Natural killer cell (primary cell): Measurements from ENCODE around the gene DOK6. TPM values are rescaled to one million over a fixed set of nuclear protein-coding genes. Genes with fewer than 3 reads are reported as not detected.

Experiments used
- ATAC-seq, 3 donors: fragments of 150-1000 bp in 2 of 3; fragments of 200-7000 bp in 1 of 3; cut with Tn5 transposase; 1 replicate in 1 of 3; 2 replicates in 2 of 3; pipeline ENCODE4 v1.10.0; 2021; ENCODE audit warnings: mild to moderate bottlenecking in 2 of 3, moderate library complexity in 2 of 3
- DNase-seq, 2 donors: peaks; one replicate each; pipeline versions ENCODE4 v3.0.0 to v3.0.0-alpha.2; 2013 to 2021; ENCODE audit warnings: mixed read lengths in 1 of 2
- H3K27ac ChIP-seq: one replicate; pipeline ENCODE4 v1.5.1; 2013; ENCODE audit warnings: mild to moderate bottlenecking, low read length
- H3K27me3 ChIP-seq: one replicate; pipeline ENCODE4 v1.6.1; 2013; ENCODE audit warnings: low read length; ENCODE audit not compliant: control insufficient read depth, insufficient read depth
- H3K36me3 ChIP-seq: one replicate; pipeline ENCODE4 v1.6.1; 2013; ENCODE audit warnings: low read length; ENCODE audit not compliant: control insufficient read depth, insufficient read depth
- H3K4me1 ChIP-seq: one replicate; pipeline ENCODE4 v1.6.1; 2013; ENCODE audit warnings: low read length; ENCODE audit not compliant: control insufficient read depth, insufficient read depth
- H3K4me3 ChIP-seq: one replicate; pipeline ENCODE4 v1.5.1; 2013; ENCODE audit warnings: low read length
- H3K9me3 ChIP-seq: one replicate; pipeline ENCODE4 v1.6.1; 2013; ENCODE audit warnings: low read length; ENCODE audit not compliant: control insufficient read depth, insufficient read depth
- H3K27ac Mint-ChIP-seq, 2 donors: one replicate each; pipeline ENCODE4 v1.8.0; 2022; ENCODE audit warnings: mild to moderate bottlenecking in 2 of 2, mixed read lengths in 2 of 2, moderate library complexity in 1 of 2
- H3K27me3 Mint-ChIP-seq, 2 donors: one replicate each; pipeline ENCODE4 v1.8.0; 2022; ENCODE audit warnings: low read depth in 2 of 2, mixed read lengths in 2 of 2
- H3K36me3 Mint-ChIP-seq: one replicate; pipeline ENCODE4 v1.8.0; 2022; ENCODE audit warnings: mixed read lengths
- H3K4me1 Mint-ChIP-seq, 2 donors: one replicate each; pipeline ENCODE4 v1.8.0; 2022; ENCODE audit warnings: mixed read lengths in 2 of 2
- H3K4me3 Mint-ChIP-seq: one replicate; pipeline ENCODE4 v1.8.0; 2022; ENCODE audit warnings: mild to moderate bottlenecking, moderate library complexity, mixed read lengths
- H3K9me3 Mint-ChIP-seq, 2 donors: one replicate each; pipeline ENCODE4 v1.8.0; 2022; ENCODE audit warnings: mixed read lengths in 2 of 2
- CTCF ChIP-seq: fragments of 200-600 bp; IDR thresholded peaks from one replicate; pipeline ENCODE4 v1.8.0; 2022; ENCODE audit warnings: antibody characterized with exemption
- WGBS: methylation state at CpG from one replicate; pipeline ENCODE4 v1.1.7; 2013; ENCODE audit warnings: missing lambda C conversion rate; ENCODE audit not compliant: insufficient coverage; 5-methylcytosine and 5-hydroxymethylcytosine counted together
- intact Hi-C: fragments of 100-400 bp; cut with micrococcal nuclease; formaldehyde crosslinking; loops from one replicate; pipeline ENCODE4 v1.14.2; 2022
- total RNA-seq, 4 donors: library from RNA; stranded (reverse); fragments of 120-200 nt in 1 of 4; gene quantifications; one replicate each; pipeline versions ENCODE4 v1.2.3 to v1.2.4, GENCODE V29; 2013 to 2022

Gene DOK6
- total RNA-seq, 3 donors from 2014 or later (not counting 1 experiment from before 2014, with no cell fraction given), result 0.02 TPM; not detected in 2

DNA sequence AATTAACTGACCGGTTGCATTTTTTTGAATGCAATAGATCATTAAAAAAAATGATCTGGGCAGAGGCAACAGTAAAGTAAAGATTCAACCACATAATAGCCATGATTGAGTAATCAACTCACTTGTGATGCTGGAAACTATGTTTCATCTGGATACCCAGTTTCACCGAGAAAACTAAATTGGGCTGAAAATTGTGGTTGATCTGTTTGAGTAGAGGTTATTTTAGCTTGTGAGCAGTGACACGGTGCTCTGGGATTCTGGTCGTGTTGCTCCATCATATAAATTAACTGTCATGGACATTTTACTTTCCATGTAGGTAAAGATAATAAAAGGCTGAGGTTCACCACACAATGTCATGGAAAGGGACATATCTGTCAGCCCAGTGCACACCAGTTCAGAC, 488.3 kb downstream of the DOK6 start:
- H3K27ac Mint-ChIP-seq, result peak overlapping the region; percentile 75 to 93
- peaks cover 77 to 85% of the 10 kb centered on the region in 2 donors for H3K4me1 Mint-ChIP-seq
- H3K27me3 ChIP-seq, result no peaks in the 10 kb centered on the region
- H3K4me1 ChIP-seq, result peaks cover 39% of the 10 kb centered on the region
- intact Hi-C loops, result no loop called here
- no peak for DNase-seq
- no peak overlapping the region for H3K4me3 ChIP-seq
- WGBS, result 60% methylated on average over 2 of the region's 4 CpGs
- ATAC-seq, result peak in 1 of 3 donors; percentile 52
- H3K27ac ChIP-seq, result peak overlapping the region; percentile 31
- peaks cover 16% of the 10 kb centered on the region for H3K36me3 ChIP-seq
- peaks cover 0 to 2% of the 10 kb centered on the region in 2 donors for H3K9me3 Mint-ChIP-seq
- no peaks in the 10 kb centered on the region for H3K27me3 Mint-ChIP-seq
- no peaks in the 10 kb centered on the region for H3K9me3 ChIP-seq
- peak overlapping the region; percentile 18 for H3K4me3 Mint-ChIP-seq
- TF ChIP-seq CTCF, result no peak
- peaks cover 20% of the 10 kb centered on the region for H3K36me3 Mint-ChIP-seq

GRCh38 chr18:69890558-69890957, 489.9 kb downstream of the DOK6 start:
- ATAC-seq (no peak), DNase-seq (no peak)
- WGBS, result 44% methylated on average over 1 of the region's 1 CpG
- Histone ChIP-seq H3K27ac (peak overlapping the region; percentile 34), H3K4me1 (peaks cover 43% of the 10 kb centered on the region), H3K27me3 (no peaks in the 10 kb centered on the region), H3K4me3 (no peak overlapping the region), H3K36me3 (peaks cover 17% of the 10 kb centered on the region), H3K9me3 (no peaks in the 10 kb centered on the region)
- Mint-ChIP-seq H3K4me3 (peak overlapping the region; percentile 41), H3K27me3 (no peaks in the 10 kb centered on the region), H3K36me3 (peaks cover 21% of the 10 kb centered on the region), H3K27ac (peak overlapping the region; percentile 75 to 93), H3K9me3 (peaks cover 0 to 2% of the 10 kb centered on the region in 2 donors), H3K4me1 (peaks cover 65 to 73% of the 10 kb centered on the region in 2 donors)
- no peak for TF ChIP-seq CTCF
- intact Hi-C loops, result no loop called here

DNA sequence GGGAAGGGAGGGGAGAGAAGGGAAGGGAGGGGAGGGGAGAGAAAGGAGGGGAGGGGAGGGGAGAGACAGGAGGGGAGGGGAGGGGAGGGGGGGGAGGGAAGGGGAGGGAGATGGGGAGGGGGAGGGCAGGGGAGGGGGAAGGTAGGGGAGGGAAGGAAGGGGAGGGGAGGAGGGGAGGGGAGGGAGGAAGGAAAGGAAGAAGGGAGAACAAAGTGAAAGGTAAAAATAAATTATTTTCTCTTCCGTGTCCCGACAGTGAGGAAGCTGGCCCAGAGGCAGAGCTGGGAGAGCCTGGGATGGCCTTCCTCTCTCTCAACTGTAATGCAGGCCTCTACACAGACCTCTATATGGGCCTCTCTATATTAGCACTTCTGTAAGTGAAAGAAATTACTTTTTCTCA, 493.8 kb downstream of the DOK6 start:
- Mint-ChIP-seq H3K27ac (peak overlapping the region; percentile 75 to 93), H3K4me1 (peaks cover 80 to 82% of the 10 kb centered on the region in 2 donors), H3K36me3 (peaks cover 21% of the 10 kb centered on the region), H3K9me3 (peaks cover 0 to 2% of the 10 kb centered on the region in 2 donors), H3K27me3 (no peaks in the 10 kb centered on the region), H3K4me3 (peak overlapping the region; percentile 47)
- Histone ChIP-seq H3K27me3 (no peaks in the 10 kb centered on the region), H3K9me3 (no peaks in the 10 kb centered on the region), H3K27ac (peak overlapping the region; percentile 92), H3K4me1 (peaks cover 53% of the 10 kb centered on the region), H3K36me3 (peaks cover 13% of the 10 kb centered on the region), H3K4me3 (no peak overlapping the region)
- intact Hi-C loops, result no loop called here
- TF ChIP-seq CTCF, result no peak
- WGBS, result 53% methylated on average over 2 of the region's 2 CpGs
- DNase-seq (no peak), ATAC-seq (no peak)
